GM12892 (cell line): ENCODE data around the gene SAYSD1.

Source experiments
- POLR2A ChIP-seq: IDR thresholded peaks from 2 replicates; pipeline ENCODE4 v1.6.1; 2011; ENCODE audit warnings: low read depth, low read length, control low read depth
- POLR2AphosphoS5 ChIP-seq: IDR thresholded peaks from 2 replicates; pipeline ENCODE4 v1.6.1; 2011; ENCODE audit warnings: low read depth, low read length, control low read depth
- TAF1 ChIP-seq: IDR thresholded peaks from 2 replicates; pipeline ENCODE4 v1.6.1; 2011; ENCODE audit warnings: low read depth, mild to moderate bottlenecking, control low read depth, low read length, borderline replicate concordance

GRCh38 chr6:39056681-39057080, 58.3 kb downstream of the SAYSD1 start:
- no peak for TF ChIP-seq POLR2AphosphoS5
- TF ChIP-seq POLR2A = no peak
- no peak for TF ChIP-seq TAF1
